ENCODE results near the gene MYO15A. TPM values are rescaled to one million over a fixed set of nuclear protein-coding genes. Genes with fewer than 3 reads are reported as not detected.

MYO15A gene
- total RNA-seq, 1 experiment from 2014 or later = 0.28 TPM

- Histone ChIP-seq H3K4me3 (ENCODE audit: low read depth, low read length, poor library complexity, severe bottlenecking) (no peak overlapping the region), H3K9me3 (ENCODE audit: low read depth, low read length, poor library complexity, severe bottlenecking) (no peaks in the 10 kb centered on the region), H3K4me1 (ENCODE audit: insufficient read depth, low read length, poor library complexity, severe bottlenecking) (peaks cover 12% of the 10 kb centered on the region), H3K27ac (ENCODE audit: low read depth, low read length, poor library complexity, severe bottlenecking) (no peak overlapping the region), H3K27me3 (replicated peaks; ENCODE audit: insufficient read depth, low read depth, low read length, poor library complexity) (no peaks in the 10 kb centered on the region), H3K36me3 (ENCODE audit: insufficient read depth, low read length, poor library complexity, severe bottlenecking) (no peaks in the 10 kb centered on the region)
- DNase-seq (ENCODE audit: low spot score) = peak; percentile 92
- intact Hi-C loops (cut with micrococcal nuclease; ENCODE audit: unreplicated experiment) = no loop called here
- ChIA-PET POLR2A (ENCODE audit: low non-redundant PET) (no interaction called here), CTCF (no interaction called here)
- BruUV-seq (replicated peaks) = no TSS peak
- TF ChIP-seq CTCF (conservative IDR thresholded peaks at IDR 0.05; ENCODE audit: low read depth, low read length) (no peak), EZH2 (IDR thresholded peaks at IDR 0.05; ENCODE audit: borderline replicate concordance, low read depth, low read length, poor library complexity, severe bottlenecking) (no peak)
These were observed 49.6 kb downstream of the MYO15A start for GRCh38 chr17:18158022-18158600.

- H3K4me3 ChIP-seq (ENCODE audit: low read depth, low read length, poor library complexity, severe bottlenecking) = no peak overlapping the region
- H3K9me3 ChIP-seq (ENCODE audit: low read depth, low read length, poor library complexity, severe bottlenecking) = no peaks in the 10 kb centered on the region
- no peak for TF ChIP-seq EZH2 (IDR thresholded peaks at IDR 0.05; ENCODE audit: borderline replicate concordance, low read depth, low read length, poor library complexity, severe bottlenecking)
- no peak for TF ChIP-seq CTCF (conservative IDR thresholded peaks at IDR 0.05; ENCODE audit: low read depth, low read length)
- ChIA-PET POLR2A (ENCODE audit: low non-redundant PET) (no interaction called here), CTCF (no interaction called here)
- intact Hi-C loops (cut with micrococcal nuclease; ENCODE audit: unreplicated experiment) = no loop called here
- BruUV-seq (replicated peaks) = no TSS peak
- no peaks in the 10 kb centered on the region for H3K36me3 ChIP-seq (ENCODE audit: insufficient read depth, low read length, poor library complexity, severe bottlenecking)
- DNase-seq (ENCODE audit: low spot score) = no peak
- no peak overlapping the region for H3K27ac ChIP-seq (ENCODE audit: low read depth, low read length, poor library complexity, severe bottlenecking)
- H3K4me1 ChIP-seq (ENCODE audit: insufficient read depth, low read length, poor library complexity, severe bottlenecking) = peaks cover 12% of the 10 kb centered on the region
- no peaks in the 10 kb centered on the region for H3K27me3 ChIP-seq (replicated peaks; ENCODE audit: insufficient read depth, low read depth, low read length, poor library complexity)
These were observed 51.1 kb downstream of the MYO15A start for GRCh38 chr17:18159551-18160120.

GRCh38 chr17:18160128-18160856 lies 51.7 kb downstream of the MYO15A start:
- TF ChIP-seq CTCF (conservative IDR thresholded peaks at IDR 0.05; ENCODE audit: low read depth, low read length) (no peak), EZH2 (IDR thresholded peaks at IDR 0.05; ENCODE audit: borderline replicate concordance, low read depth, low read length, poor library complexity, severe bottlenecking) (no peak)
- ChIA-PET CTCF (no interaction called here), POLR2A (ENCODE audit: low non-redundant PET) (no interaction called here)
- DNase-seq (ENCODE audit: low spot score) = no peak
- Histone ChIP-seq H3K27ac (ENCODE audit: low read depth, low read length, poor library complexity, severe bottlenecking) (no peak overlapping the region), H3K36me3 (ENCODE audit: insufficient read depth, low read length, poor library complexity, severe bottlenecking) (no peaks in the 10 kb centered on the region), H3K27me3 (replicated peaks; ENCODE audit: insufficient read depth, low read depth, low read length, poor library complexity) (no peaks in the 10 kb centered on the region), H3K4me3 (ENCODE audit: low read depth, low read length, poor library complexity, severe bottlenecking) (no peak overlapping the region), H3K9me3 (ENCODE audit: low read depth, low read length, poor library complexity, severe bottlenecking) (no peaks in the 10 kb centered on the region), H3K4me1 (ENCODE audit: insufficient read depth, low read length, poor library complexity, severe bottlenecking) (peaks cover 12% of the 10 kb centered on the region)
- BruUV-seq (replicated peaks) = no TSS peak
- intact Hi-C loops (cut with micrococcal nuclease; ENCODE audit: unreplicated experiment) = no loop called here
